HG03354 (cell line): ENCODE measurements around the gene TC2N.
"Not testable (repeated sequence)": the region's sequence is repeated elsewhere in the genome, so short reads cannot be mapped to it uniquely, and the experiment has no call there.

ENCODE experiments used
- ATAC-seq: cut with Tn5 transposase; IDR thresholded peaks from one replicate; pipeline ENCODE4 v1.9.1; 2021; ENCODE audit warnings: mild to moderate bottlenecking; ENCODE audit not compliant: unreplicated experiment, poor library complexity, severe bottlenecking

Gene TC2N

DNA sequence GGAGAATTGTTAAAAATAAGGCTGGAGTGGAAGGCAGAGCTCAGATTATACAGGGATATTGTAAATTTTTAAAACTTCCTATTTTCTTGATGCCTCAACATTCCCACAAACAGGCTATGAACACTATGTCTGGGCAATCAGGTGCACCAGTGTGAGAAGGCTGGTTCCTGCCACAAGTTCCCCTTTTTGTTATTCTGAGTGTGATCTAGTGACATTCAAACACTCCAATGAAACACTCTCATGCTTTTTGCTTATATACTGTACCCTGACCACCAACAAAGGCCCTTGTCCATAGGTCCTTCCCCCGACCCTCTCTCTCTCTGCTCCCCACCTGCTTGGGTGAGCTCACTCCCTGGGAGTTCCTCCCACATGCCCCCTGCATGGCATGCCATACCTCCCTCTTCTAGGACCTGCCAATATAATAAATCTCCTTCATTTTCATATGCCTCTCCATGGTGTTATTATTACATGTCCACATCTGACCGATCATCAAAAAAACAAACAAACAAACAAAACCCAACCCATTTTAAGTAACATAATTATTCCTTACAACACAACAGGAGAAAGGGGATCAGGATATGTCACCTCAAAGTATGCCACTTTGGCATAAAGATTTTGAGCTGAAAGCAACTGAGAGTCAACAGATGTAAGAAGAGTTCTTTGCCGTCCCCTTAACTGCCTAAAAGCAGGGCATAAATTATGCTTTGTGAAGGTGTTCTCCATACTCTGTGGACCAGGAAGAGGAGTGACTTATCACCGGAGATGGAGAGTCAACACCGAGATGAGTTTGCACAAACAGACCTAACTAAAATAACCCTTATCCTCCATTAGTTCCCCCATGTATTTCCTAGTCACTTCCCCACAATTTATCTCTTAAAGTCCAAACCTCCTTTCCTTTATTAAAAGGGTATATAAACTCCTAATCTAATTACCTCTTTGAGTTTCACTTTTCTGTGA lies 92.9 kb downstream of the TC2N start:
- peak; percentile 53 for ATAC-seq

GRCh38 chr14:91770185-91770584 lies 97.2 kb downstream of the TC2N start:
- no peak for ATAC-seq

DNA sequence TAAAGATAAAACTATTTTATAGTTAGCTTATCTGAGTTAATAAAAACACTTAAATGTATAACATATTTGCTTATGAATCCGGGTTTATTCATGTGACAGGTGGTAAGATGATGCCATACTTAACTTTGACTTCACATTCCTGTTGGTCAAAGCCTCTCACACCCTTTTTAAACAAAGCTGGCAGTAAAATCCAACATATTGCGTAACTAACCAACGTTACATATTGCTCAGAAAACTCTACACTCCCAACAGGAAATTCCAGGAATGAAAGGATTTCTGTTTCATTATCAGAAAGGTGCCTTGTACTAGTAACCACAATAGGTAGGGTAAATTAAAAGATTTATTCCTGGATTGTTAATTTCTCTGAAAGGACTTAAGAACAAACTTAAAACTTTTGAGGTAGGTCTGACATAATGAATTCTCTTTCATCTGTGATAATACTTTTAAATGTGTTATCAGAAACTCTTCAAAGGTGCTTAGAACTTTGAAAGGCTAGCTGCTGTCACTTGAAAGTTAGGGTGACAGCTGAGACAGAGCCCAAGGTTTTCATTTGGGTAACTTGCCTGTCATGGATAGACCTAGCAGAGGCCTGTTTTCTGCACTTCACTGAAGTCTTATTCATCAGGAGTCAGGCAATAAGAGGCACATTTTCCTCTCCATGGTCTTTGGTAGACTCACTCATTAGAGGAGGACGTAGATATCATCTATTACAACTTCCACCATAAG lies 111.6 kb downstream of the TC2N start:
- ATAC-seq: no peak

DNA sequence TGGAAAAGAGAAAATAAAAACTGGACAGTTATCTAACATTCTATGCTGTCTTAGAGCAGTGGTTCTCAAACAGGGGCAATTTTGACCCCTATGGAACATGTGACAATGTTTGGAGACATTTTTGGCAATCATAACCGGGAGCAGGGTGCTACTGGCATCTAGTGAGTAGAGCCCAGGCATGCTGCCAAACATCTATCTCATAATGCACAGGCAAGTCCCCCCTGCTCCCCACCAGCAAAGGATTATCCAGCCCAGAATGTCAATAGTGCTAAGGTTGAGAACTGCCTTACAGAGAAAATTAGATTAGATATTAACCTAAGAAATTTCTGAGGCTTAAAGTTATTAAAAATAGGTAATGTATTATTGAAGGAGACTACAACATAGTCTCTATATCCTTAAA lies 112.5 kb downstream of the TC2N start:
- ATAC-seq: no peak

GRCh38 chr14:91754185-91754584 lies 113.2 kb downstream of the TC2N start:
- ATAC-seq: no peak

- ATAC-seq: no peak
Observed at GRCh38 chr14:91753501-91754128, 113.7 kb downstream of the TC2N start.

- no peak for ATAC-seq
Observed at GRCh38 chr14:91752961-91753360, 114.4 kb downstream of the TC2N start.

DNA sequence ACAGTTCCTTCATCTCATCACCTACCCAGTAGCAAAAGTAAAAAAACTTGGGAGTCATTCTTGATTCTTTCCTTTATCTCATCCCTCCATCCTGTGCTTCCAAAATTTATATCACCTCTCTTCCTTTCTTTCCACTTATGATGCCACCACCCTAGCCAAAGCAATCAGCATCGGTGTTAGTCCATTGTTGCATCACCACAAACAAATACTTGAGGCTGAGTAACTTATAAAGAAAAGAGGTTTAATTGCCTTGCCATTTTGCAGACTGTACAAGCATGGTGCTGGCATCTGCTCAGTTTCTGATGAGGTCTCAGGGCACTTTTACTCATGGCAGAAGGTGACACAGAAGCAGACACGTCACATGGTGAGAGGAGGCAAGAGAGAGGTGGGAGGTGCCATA lies 115.6 kb downstream of the TC2N start:
- ATAC-seq: no peak

- ATAC-seq: no peak
Observed at GRCh38 chr14:91750634-91751198, 116.6 kb downstream of the TC2N start.

GRCh38 chr14:91749868-91750267 lies 117.5 kb downstream of the TC2N start:
- ATAC-seq: no peak

DNA sequence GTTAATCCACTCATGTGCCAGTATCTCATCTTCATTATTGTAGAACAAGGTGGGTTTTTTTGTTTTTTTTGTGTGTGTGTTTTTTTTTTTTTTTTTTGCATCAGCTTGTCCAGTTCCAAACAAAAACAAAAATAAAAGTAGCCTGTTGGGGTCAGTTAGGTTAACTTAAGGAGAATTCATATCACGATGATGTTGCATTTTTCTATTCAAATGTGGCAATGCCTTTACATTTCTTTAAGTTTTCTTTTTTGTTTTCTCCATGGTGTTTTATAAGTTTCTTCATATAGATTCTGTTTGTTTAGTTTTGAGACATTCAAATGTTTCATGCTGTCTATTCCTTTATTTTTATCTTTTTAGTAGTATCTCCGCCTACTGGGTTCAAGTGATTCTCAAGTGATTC lies 119.3 kb downstream of the TC2N start:
- ATAC-seq: no peak

DNA sequence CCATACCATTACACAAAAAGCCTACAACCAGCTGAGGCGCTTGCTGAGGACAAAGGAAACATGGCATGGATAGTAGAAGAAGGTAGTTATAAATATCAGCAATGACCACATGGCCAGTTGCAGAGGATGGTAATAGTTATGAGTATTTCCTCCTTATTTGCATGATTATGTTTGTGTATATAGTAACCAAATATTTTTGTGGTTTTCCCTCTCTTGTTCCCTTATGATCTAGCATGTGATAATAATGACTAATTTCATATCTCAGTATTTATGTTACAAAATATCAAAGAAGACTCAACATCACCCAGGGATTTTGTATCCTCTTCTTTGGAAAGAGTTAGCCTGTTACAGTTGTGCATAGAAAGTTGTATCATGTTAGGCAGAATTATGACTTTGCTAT lies 122.0 kb downstream of the TC2N start:
- ATAC-seq: peak; percentile 53

- ATAC-seq: no peak
Observed at GRCh38 chr14:91744068-91744480, 123.3 kb downstream of the TC2N start.

GRCh38 chr14:91743305-91743653 lies 124.1 kb downstream of the TC2N start:
- no peak for ATAC-seq

GRCh38 chr14:91742621-91743304 lies 124.6 kb downstream of the TC2N start:
- ATAC-seq: no peak

- ATAC-seq: not testable (repeated sequence)
Observed at GRCh38 chr14:91739867-91740266, 127.5 kb downstream of the TC2N start.

GRCh38 chr14:91737619-91738018 lies 129.7 kb downstream of the TC2N start:
- ATAC-seq: no peak

DNA sequence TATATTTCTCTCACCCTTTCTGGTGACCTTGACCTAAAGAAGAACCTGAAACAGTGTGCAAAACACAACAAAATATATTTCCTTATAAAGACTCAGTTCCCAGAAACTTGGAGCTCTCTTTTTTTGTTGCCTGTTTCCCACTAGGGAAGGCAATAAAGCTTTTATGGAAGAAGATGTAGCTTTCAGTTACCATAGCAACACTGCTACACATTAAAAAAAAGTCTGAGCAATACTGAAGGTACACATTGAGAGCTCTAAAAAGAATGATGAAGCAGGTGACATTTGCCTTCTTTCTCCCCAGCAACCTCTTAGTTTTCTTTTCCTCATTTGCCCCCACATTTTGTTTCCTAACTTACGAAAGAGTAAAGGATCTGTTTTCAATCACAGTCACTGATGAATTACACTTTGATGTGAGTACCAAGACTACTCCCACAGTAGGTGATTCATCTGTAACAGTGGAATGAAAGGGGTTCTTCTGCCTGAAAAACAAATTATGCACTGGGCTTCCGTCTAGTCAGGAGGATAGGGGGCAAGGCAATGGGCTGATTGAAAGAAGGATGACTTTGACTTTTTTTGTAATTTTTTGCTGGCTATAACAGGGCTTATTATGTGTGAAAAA lies 134.4 kb downstream of the TC2N start:
- ATAC-seq: no peak

- no peak for ATAC-seq
Observed at GRCh38 chr14:91732439-91732838, 134.9 kb downstream of the TC2N start.
